H9 (cell line): ENCODE data around the gene SNX30. TPM values are rescaled to one million over a fixed set of nuclear protein-coding genes. Genes with fewer than 3 reads are reported as not detected.

ENCODE experiments used
- DNase-seq: peaks from one replicate; pipeline ENCODE4 v3.0.0-alpha.2; 2017
- H2AFZ ChIP-seq: one replicate; pipeline ENCODE4 v1.6.1; 2013; ENCODE audit warnings: mild to moderate bottlenecking, low read length, control low read depth, moderate library complexity
- H2AK5ac ChIP-seq: 2 replicates; pipeline ENCODE4 v1.6.1; 2013; ENCODE audit warnings: low read length, control low read depth, mixed read lengths; ENCODE audit not compliant: insufficient read length
- H2BK120ac ChIP-seq: one replicate; pipeline ENCODE4 v1.6.1; 2013; ENCODE audit warnings: low read depth, mild to moderate bottlenecking, low read length, control low read depth, inconsistent platforms; ENCODE audit not compliant: poor library complexity, severe bottlenecking
- H2BK12ac ChIP-seq: 2 replicates; pipeline ENCODE4 v1.6.1; 2013; ENCODE audit warnings: low read length, control low read depth, mixed read lengths, low read depth; ENCODE audit not compliant: insufficient read length
- H2BK15ac ChIP-seq: 2 replicates; pipeline ENCODE4 v1.6.1; 2013; ENCODE audit warnings: low read depth, low read length, control low read depth
- H2BK20ac ChIP-seq: one replicate; pipeline ENCODE4 v1.6.1; 2013; ENCODE audit warnings: low read depth, mild to moderate bottlenecking, low read length, control low read depth, inconsistent platforms; ENCODE audit not compliant: poor library complexity, severe bottlenecking
- H2BK5ac ChIP-seq: 2 replicates; pipeline ENCODE4 v1.6.1; 2013; ENCODE audit warnings: low read length, control low read depth, mixed read lengths; ENCODE audit not compliant: insufficient read length
- H3K14ac ChIP-seq: 2 replicates; pipeline ENCODE4 v1.6.1; 2013; ENCODE audit warnings: low read length, control low read depth; ENCODE audit not compliant: insufficient read depth
- H3K18ac ChIP-seq: 2 replicates; pipeline ENCODE4 v1.6.1; 2013; ENCODE audit warnings: low read depth, mild to moderate bottlenecking, mixed read lengths, low read length, control low read depth; ENCODE audit not compliant: insufficient read length
- H3K23ac ChIP-seq: 2 replicates; pipeline ENCODE4 v1.6.1; 2013; ENCODE audit warnings: low read length, control low read depth, mixed read lengths, low read depth; ENCODE audit not compliant: insufficient read length
- H3K23me2 ChIP-seq: 2 replicates; pipeline ENCODE4 v1.6.1; 2013; ENCODE audit warnings: low read depth, mild to moderate bottlenecking, mixed read lengths, low read length, control low read depth; ENCODE audit not compliant: insufficient read length, poor library complexity, severe bottlenecking
- H3K27ac ChIP-seq: 2 replicates; pipeline ENCODE4 v1.5.1; 2013; ENCODE audit warnings: low read length, control low read depth, mixed read lengths, low read depth; ENCODE audit not compliant: insufficient read length
- H3K27me3 ChIP-seq: 2 replicates; pipeline ENCODE4 v1.6.1; 2013; ENCODE audit warnings: low read length, control low read depth, inconsistent platforms; ENCODE audit not compliant: insufficient read depth
- H3K4ac ChIP-seq: 2 replicates; pipeline ENCODE4 v1.6.1; 2013; ENCODE audit warnings: low read depth, mild to moderate bottlenecking, control low read depth, inconsistent platforms, low read length, moderate library complexity
- H3K4me1 ChIP-seq: 2 replicates; pipeline ENCODE4 v1.6.1; 2013; ENCODE audit warnings: low read length, control low read depth, inconsistent platforms; ENCODE audit not compliant: insufficient read depth
- H3K4me2 ChIP-seq: 2 replicates; pipeline ENCODE4 v1.6.1; 2013; ENCODE audit warnings: low read length, control low read depth, mixed read lengths; ENCODE audit not compliant: insufficient read length, insufficient read depth
- H3K56ac ChIP-seq: 2 replicates; pipeline ENCODE4 v1.6.1; 2013; ENCODE audit warnings: low read depth, mild to moderate bottlenecking, mixed read lengths, low read length, control low read depth; ENCODE audit not compliant: insufficient read length
- H3K79me1 ChIP-seq: 2 replicates; pipeline ENCODE4 v1.6.1; 2013; ENCODE audit warnings: low read depth, mild to moderate bottlenecking, moderate library complexity, low read length, control low read depth, inconsistent platforms; ENCODE audit not compliant: insufficient read depth, poor library complexity, severe bottlenecking
- H3K79me2 ChIP-seq: 2 replicates; pipeline ENCODE4 v1.6.1; 2013; ENCODE audit warnings: low read length, control low read depth, inconsistent platforms; ENCODE audit not compliant: insufficient read depth
- H3K9ac ChIP-seq: 2 replicates; pipeline ENCODE4 v1.6.1; 2013; ENCODE audit warnings: low read length, control low read depth, mixed read lengths; ENCODE audit not compliant: insufficient read length; ENCODE audit errors: extremely low read depth
- H3K9me3 ChIP-seq: one replicate; pipeline ENCODE4 v1.6.1; 2013; ENCODE audit warnings: low read depth, low read length, inconsistent platforms; ENCODE audit not compliant: control insufficient read depth
- H3T11ph ChIP-seq: one replicate; pipeline ENCODE4 v1.6.1; 2013; ENCODE audit warnings: mild to moderate bottlenecking, low read length, control low read depth, inconsistent platforms
- H4K20me1 ChIP-seq: one replicate; pipeline ENCODE4 v1.6.1; 2013; ENCODE audit not compliant: control insufficient read depth, insufficient read length, insufficient read depth
- H4K5ac ChIP-seq: 2 replicates; pipeline ENCODE4 v1.6.1; 2013; ENCODE audit warnings: low read depth, mild to moderate bottlenecking, mixed read lengths, low read length, control low read depth; ENCODE audit not compliant: insufficient read length
- H4K8ac ChIP-seq: replicated peaks from 2 replicates; pipeline ENCODE4 v1.6.1; 2013; ENCODE audit warnings: low read length, control low read depth, mixed read lengths, low read depth; ENCODE audit not compliant: insufficient read length
- H4K91ac ChIP-seq: 2 replicates; pipeline ENCODE4 v1.6.1; 2013; ENCODE audit warnings: low read depth, mild to moderate bottlenecking, moderate library complexity, mixed read lengths, low read length, control low read depth; ENCODE audit not compliant: insufficient read length
- H3K27ac Mint-ChIP-seq, 3 experiments: 2 replicates in 2 of 3; 3 replicates in 1 of 3; pipeline ENCODE4 v1.8.0; 2020 to 2021; ENCODE audit warnings: mixed read lengths in 3 of 3, mild to moderate bottlenecking in 1 of 3, moderate library complexity in 1 of 3
- H3K27me3 Mint-ChIP-seq: 2 replicates; pipeline ENCODE4 v1.8.0; 2021; ENCODE audit warnings: low read depth, mild to moderate bottlenecking, moderate library complexity, mixed read lengths
- H3K36me3 Mint-ChIP-seq, 3 experiments: 2 replicates in 2 of 3; 3 replicates in 1 of 3; pipeline ENCODE4 v1.8.0; 2020 to 2021; ENCODE audit warnings: low read depth in 3 of 3, mixed read lengths in 3 of 3; ENCODE audit not compliant: insufficient read depth in 1 of 3
- H3K4me1 Mint-ChIP-seq, 2 experiments: 2 replicates each; pipeline ENCODE4 v1.8.0; 2020; ENCODE audit warnings: mixed read lengths in 2 of 2
- H3K4me3 Mint-ChIP-seq, 2 experiments: 2 replicates in 1 of 2; 3 replicates in 1 of 2; pipeline ENCODE4 v1.8.0; 2020 to 2021; ENCODE audit warnings: mild to moderate bottlenecking in 2 of 2, mixed read lengths in 2 of 2, moderate library complexity in 1 of 2
- H3K9me3 Mint-ChIP-seq, 2 experiments: 2 replicates in 1 of 2; 3 replicates in 1 of 2; pipeline ENCODE4 v1.8.0; 2020; ENCODE audit warnings: mild to moderate bottlenecking in 2 of 2, mixed read lengths in 2 of 2, moderate library complexity in 1 of 2
- WGBS: extraction: QIAGEN DNeasy Blood & Tissue Kit; methylation state at CpG from one replicate; pipeline ENCODE4 v1.1.7; 2013; ENCODE audit warnings: missing lambda C conversion rate, low lambda C conversion rate, mixed read lengths; ENCODE audit not compliant: insufficient read length; ENCODE audit errors: extremely low coverage; 5-methylcytosine and 5-hydroxymethylcytosine counted together
- total RNA-seq: library from RNA; stranded (reverse); gene quantifications from 2 replicates; pipeline ENCODE4 v1.2.1, GENCODE V29; 2021
- TF ChIP-seq, protein P1 (sequence below): fragments of 200-600 bp; sonication (generic); conservative IDR thresholded peaks from 3 replicates; pipeline ENCODE4 v1.8.0; 2021; ENCODE audit warnings: antibody characterized with exemption, mild to moderate bottlenecking

The SNX30 gene
- total RNA-seq, 1 experiment from 2014 or later, result 10.3 TPM

DNA sequence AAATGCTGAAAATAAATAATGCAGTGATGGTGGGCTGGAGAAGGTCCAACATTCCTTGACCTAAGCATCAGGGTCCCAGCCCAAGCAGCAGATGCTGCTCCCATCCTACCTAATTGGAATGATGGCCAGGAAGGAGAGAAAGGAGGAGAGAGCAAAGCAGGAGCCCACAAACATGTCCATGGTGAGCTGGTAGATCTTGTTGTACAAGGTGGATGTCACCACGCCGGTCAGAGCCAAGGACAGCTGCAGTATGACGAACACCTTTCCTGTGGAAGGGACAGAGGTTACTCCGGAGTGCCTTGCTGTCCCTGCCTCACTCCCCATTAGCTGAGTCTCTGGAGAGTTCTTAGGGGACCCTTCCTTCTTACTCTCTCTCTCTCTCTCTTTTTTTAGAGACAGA is 135.8 kb downstream of the SNX30 start:
- peaks cover 34% of the 10 kb centered on the region for H3K27me3 Mint-ChIP-seq
- H2AK5ac ChIP-seq, result no peak overlapping the region

More for the DNA sequence above, 135.8 kb downstream of the SNX30 start:
- Mint-ChIP-seq H3K4me1 (peaks cover 3% of the 10 kb centered on the region in 2 experiments), H3K27ac (no peak overlapping the region), H3K4me3 (no peak overlapping the region), H3K36me3 (no peaks in the 10 kb centered on the region; a peak in 1 of 7 replicates), H3K9me3 (no peaks in the 10 kb centered on the region; a peak in 1 of 5 replicates)
- no peak overlapping the region for H3K56ac ChIP-seq
- H2BK15ac ChIP-seq, result no peak overlapping the region
- no peaks in the 10 kb centered on the region for H3K79me1 ChIP-seq
- H4K91ac ChIP-seq, result no peak overlapping the region
- TF ChIP-seq, protein P1, sequence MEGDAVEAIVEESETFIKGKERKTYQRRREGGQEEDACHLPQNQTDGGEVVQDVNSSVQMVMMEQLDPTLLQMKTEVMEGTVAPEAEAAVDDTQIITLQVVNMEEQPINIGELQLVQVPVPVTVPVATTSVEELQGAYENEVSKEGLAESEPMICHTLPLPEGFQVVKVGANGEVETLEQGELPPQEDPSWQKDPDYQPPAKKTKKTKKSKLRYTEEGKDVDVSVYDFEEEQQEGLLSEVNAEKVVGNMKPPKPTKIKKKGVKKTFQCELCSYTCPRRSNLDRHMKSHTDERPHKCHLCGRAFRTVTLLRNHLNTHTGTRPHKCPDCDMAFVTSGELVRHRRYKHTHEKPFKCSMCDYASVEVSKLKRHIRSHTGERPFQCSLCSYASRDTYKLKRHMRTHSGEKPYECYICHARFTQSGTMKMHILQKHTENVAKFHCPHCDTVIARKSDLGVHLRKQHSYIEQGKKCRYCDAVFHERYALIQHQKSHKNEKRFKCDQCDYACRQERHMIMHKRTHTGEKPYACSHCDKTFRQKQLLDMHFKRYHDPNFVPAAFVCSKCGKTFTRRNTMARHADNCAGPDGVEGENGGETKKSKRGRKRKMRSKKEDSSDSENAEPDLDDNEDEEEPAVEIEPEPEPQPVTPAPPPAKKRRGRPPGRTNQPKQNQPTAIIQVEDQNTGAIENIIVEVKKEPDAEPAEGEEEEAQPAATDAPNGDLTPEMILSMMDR, result no peak
- H3K23ac ChIP-seq, result no peak overlapping the region
- H2BK120ac ChIP-seq, result no peak overlapping the region
- no CpG with 5 or more reads among the region's 4 CpGs for WGBS
- no peak overlapping the region for H2BK5ac ChIP-seq
- H3K27ac ChIP-seq, result no peak overlapping the region
- no peak overlapping the region for H3K9ac ChIP-seq
- no peak overlapping the region for H2AFZ ChIP-seq
- H4K8ac ChIP-seq, result no peak overlapping the region
- H3K4me2 ChIP-seq, result no peak overlapping the region
- no peak overlapping the region for H2BK20ac ChIP-seq
- peaks cover 7% of the 10 kb centered on the region; the same call in 1 of the 2 replicates for H3K27me3 ChIP-seq
- no peak overlapping the region for H3K4ac ChIP-seq
- H3K23me2 ChIP-seq, result peaks cover 4% of the 10 kb centered on the region
- no peak overlapping the region for H2BK12ac ChIP-seq
- no peaks in the 10 kb centered on the region for H4K20me1 ChIP-seq
- H3T11ph ChIP-seq, result no peak overlapping the region
- H3K79me2 ChIP-seq, result no peaks in the 10 kb centered on the region
- H3K14ac ChIP-seq, result no peak overlapping the region
- no peak overlapping the region for H3K18ac ChIP-seq
- no peak overlapping the region for H4K5ac ChIP-seq
- no peaks in the 10 kb centered on the region for H3K9me3 ChIP-seq
- no peak for DNase-seq
- no peaks in the 10 kb centered on the region for H3K4me1 ChIP-seq
